HG02981 (cell line): ENCODE results near the gene SYNCRIP.
"Not testable (repeated sequence)": the region's sequence is repeated elsewhere in the genome, so short reads cannot be mapped to it uniquely, and the experiment has no call there.

ENCODE experiments used
- ATAC-seq: cut with Tn5 transposase; IDR thresholded peaks from one replicate; pipeline ENCODE4 v1.9.1; 2021; ENCODE audit warnings: mild to moderate bottlenecking, moderate library complexity; ENCODE audit not compliant: unreplicated experiment

SYNCRIP gene

GRCh38 chr6:85642774-85643536 lies at the start of gene SYNCRIP:
Gene SYNCRIP (minus strand): TSS chr6:85642886. CDS start chr6:85641439, 1,447 bp downstream.
- peak; percentile 64 for ATAC-seq

- ATAC-seq: no peak
Measured at GRCh38 chr6:85691478-85691877, 48.8 kb upstream of the SYNCRIP start.

GRCh38 chr6:85690071-85690470 lies 47.4 kb upstream of the SYNCRIP start:
- ATAC-seq: no peak

GRCh38 chr6:85685713-85686112 lies 43.0 kb upstream of the SYNCRIP start:
- ATAC-seq: peak; percentile 91

GRCh38 chr6:85684809-85685171 lies 42.1 kb upstream of the SYNCRIP start:
- no peak for ATAC-seq

GRCh38 chr6:85684133-85684808 lies 41.6 kb upstream of the SYNCRIP start:
- ATAC-seq: no peak

GRCh38 chr6:85681899-85682298 lies 39.2 kb upstream of the SYNCRIP start:
- not testable (repeated sequence) for ATAC-seq

- ATAC-seq: no peak
Measured at GRCh38 chr6:85680388-85680787, 37.7 kb upstream of the SYNCRIP start.

GRCh38 chr6:85679445-85680123 lies 36.9 kb upstream of the SYNCRIP start:
- no peak for ATAC-seq

GRCh38 chr6:85678602-85679444 lies 36.1 kb upstream of the SYNCRIP start:
- ATAC-seq: peak; percentile 79

- ATAC-seq: no peak
Measured at GRCh38 chr6:85678026-85678601, 35.4 kb upstream of the SYNCRIP start.

- no peak for ATAC-seq
Measured at GRCh38 chr6:85677234-85677956, 34.7 kb upstream of the SYNCRIP start.

GRCh38 chr6:85676086-85676729 lies 33.5 kb upstream of the SYNCRIP start:
- ATAC-seq: no peak

- ATAC-seq: no peak
Measured at GRCh38 chr6:85675030-85675819, 32.5 kb upstream of the SYNCRIP start.

- no peak for ATAC-seq
Measured at GRCh38 chr6:85674604-85675003, 31.9 kb upstream of the SYNCRIP start.

- ATAC-seq: no peak
Measured at GRCh38 chr6:85673198-85674139, 30.8 kb upstream of the SYNCRIP start.

GRCh38 chr6:85672623-85673022 lies 29.9 kb upstream of the SYNCRIP start:
- no peak for ATAC-seq

- no peak for ATAC-seq
Measured at GRCh38 chr6:85672050-85672449, 29.4 kb upstream of the SYNCRIP start.
